GM12872 (cell line): ENCODE results near the gene BORCS8.

Experiments
- TF ChIP-seq, protein P1 (sequence below): IDR thresholded peaks from 3 replicates; pipeline ENCODE4 v1.5.1; 2011; ENCODE audit warnings: low read depth, mild to moderate bottlenecking, low read length, moderate library complexity; ENCODE audit not compliant: insufficient read depth

BORCS8 gene

DNA sequence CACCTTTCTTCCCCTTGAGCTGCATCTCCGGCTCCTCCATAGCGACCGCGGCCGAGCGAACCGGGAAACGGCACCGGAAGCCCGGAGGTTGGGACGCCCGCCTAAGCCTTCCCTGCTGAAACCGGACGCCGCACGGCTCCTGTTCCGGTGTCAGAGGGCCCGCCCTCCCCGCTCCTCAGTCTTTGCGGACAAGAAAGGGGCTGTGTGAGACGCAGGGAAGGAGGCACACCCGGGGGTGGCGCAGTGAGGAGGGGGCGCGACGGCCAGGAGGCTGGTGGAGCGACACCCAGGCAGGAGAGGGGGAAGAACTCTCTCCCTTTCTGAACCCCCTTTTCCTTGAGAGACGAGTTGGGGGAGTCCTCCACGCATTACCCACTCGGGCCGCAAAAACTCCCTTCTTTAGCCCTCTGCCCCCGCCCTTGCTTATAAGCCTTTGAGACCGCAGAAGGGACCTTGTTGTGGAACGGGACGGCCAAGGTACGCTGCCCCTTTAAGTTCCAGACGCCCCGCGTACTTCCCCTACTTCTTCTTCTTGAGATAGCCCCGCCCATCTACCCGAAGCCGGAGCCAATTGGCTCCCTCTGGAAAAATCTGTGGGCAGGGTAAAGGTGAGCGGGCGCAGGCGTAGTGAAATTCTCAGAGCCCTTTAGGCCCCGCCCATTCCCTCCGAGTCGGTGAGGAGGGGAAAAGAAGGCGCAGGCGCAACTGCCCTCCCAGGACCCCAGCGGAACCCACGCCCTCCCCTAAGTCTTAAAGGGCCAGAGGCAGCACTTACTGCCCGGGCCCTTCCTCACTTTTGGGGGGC, at the start of gene BORCS8, which contains the start of gene RFXANK:
TSS of gene BORCS8 (minus strand) at position 75 of the 805 bp plus-strand sequence. CDS start at position 40, 35 bp downstream.
TSS of gene RFXANK (plus strand) at position 181 of the 805 bp plus-strand sequence. CDS start 1,689 bp downstream, outside the sequence.
- TF ChIP-seq, protein P1, sequence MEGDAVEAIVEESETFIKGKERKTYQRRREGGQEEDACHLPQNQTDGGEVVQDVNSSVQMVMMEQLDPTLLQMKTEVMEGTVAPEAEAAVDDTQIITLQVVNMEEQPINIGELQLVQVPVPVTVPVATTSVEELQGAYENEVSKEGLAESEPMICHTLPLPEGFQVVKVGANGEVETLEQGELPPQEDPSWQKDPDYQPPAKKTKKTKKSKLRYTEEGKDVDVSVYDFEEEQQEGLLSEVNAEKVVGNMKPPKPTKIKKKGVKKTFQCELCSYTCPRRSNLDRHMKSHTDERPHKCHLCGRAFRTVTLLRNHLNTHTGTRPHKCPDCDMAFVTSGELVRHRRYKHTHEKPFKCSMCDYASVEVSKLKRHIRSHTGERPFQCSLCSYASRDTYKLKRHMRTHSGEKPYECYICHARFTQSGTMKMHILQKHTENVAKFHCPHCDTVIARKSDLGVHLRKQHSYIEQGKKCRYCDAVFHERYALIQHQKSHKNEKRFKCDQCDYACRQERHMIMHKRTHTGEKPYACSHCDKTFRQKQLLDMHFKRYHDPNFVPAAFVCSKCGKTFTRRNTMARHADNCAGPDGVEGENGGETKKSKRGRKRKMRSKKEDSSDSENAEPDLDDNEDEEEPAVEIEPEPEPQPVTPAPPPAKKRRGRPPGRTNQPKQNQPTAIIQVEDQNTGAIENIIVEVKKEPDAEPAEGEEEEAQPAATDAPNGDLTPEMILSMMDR = no peak

DNA sequence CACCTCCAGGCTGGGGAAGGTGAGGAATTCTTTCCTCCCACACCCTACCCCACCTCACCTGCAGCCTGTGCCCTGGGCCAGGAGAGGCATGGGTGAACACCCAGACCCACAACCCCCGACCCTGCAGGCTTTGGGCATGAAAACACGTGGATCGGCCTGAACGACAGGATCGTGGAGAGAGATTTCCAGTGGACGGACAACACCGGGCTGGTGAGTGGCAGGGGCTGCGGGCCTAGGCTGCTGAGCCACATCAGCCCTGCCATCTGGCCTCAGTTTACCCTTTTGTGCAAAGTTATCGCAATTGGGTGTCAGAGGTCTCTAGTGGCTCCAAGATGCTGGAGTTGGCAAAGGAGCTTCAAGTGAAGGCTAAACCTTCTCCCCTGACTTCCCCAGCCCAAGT, 48.5 kb upstream of the BORCS8 start:
- TF ChIP-seq, protein P1 = no peak

DNA sequence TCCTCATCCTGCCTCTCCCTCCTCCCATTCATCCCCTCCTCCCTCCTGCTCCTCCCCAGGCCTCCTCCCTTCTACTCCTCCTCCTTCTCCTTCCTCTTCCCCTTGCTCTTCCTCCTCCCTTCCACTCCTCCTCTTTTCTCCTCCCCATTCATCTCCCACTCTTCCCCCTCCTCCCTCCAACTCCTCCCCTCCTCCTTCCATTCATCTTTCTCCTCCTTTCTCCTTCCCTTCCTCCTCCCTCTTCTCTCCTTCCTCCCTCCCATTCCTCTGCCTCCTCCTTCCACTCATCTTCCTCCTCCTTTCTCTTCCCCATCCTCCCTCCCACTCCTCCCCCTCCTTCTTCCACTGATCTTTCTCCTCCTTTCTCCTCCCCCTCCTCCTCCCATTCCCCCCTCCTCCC, 47.7 kb upstream of the BORCS8 start:
- TF ChIP-seq, protein P1 = no peak

DNA sequence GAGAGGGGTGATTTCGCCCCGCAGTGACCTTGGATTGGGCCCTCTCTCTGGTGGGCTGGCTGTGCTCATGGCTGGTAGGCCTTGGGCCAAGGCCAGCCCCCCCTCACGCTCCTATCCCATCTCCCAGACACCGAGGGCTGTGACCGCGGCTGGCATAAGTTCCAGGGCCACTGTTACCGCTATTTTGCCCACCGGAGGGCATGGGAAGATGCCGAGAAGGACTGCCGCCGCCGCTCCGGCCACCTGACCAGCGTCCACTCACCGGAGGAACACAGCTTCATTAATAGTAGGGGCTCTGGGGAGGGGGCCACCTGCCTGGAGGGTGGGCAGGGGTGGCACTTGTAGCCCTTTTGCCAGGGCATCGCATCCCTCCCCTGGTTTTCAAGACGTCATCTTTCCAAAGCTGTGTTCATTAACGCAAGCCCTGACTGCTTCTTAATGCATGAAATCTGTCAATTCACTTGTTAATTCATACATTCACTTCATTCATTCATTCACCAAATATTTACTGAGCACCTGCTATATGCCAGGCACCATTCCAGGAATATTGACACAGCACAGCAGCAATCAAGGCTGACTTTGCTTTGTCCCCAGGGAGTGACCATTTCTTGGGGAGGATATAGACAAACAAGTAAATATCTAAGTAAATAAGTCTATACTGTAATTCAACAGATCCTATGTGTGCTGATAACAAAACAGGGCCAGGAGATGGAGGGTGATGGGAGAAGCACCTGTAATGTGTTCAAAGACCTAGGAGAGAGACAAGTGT, 46.4 kb upstream of the BORCS8 start:
- TF ChIP-seq, protein P1 = no peak

DNA sequence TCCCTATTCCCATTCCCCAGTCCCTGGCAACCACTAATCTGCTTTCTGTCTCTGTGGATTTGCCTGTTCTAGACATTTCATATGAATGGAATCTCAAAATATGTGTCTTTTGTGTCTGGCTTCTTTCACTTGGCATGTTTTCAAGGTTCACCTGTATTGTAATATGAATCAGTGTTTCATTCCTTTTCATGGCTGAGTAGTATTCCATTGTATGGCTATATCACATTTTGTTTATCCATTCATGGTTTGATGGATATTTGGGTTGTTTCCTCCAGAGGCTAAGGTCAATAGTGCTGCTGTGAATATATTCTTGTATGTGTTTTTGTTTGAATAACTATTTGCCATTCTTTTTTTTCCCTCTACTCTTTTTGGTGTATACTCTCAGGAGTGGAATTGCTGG, 44.2 kb upstream of the BORCS8 start:
- TF ChIP-seq, protein P1 = no peak

DNA sequence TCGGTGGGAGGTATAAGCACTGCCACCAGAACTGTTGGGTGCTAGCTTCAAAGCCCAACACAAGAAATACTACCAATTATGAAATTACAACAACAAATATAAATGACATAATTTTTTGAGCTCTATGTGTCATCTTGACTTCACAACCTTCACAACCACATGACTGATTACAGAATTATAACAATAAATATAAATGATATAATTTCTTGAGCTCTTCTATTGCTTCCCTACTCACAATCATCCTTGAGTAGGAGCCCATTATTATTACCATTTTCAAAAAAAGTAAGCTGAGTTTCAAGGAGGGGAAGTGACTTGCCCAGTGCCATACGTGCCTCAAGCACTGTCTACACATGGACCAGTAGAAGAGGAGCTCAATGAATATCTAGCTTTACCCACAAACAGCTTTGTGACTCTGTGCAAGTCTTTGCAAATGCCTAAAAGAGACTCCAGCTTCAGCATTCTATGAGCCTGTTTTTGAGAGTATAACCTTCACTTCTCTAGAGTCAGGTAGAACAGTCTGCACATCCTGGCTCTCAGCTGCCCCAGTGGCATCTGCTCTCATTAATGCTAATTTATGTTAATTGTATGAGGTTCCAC, 42.4 kb upstream of the BORCS8 start:
- TF ChIP-seq, protein P1 = no peak

DNA sequence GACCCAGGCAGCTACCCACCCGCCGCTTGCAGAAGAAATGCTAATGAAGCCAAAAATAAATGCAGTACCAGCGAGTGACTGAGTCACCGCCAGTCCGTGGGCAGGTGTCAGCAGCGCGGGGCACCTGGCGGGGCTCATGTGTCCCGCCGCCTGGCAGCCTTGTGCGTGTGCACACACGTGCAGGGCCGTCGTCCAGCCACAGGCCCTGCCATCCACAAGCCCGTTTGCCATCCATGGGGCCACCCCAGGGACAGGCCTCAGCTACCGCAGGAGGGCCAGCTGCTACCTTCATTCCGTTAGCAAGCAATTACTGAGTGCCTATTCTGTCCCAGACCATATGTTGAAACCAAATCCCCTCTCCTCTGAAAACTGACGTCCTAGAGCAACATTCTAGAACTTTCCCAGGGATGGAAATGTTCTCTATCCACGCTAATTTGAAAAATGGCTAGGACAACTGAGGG, 40.3 kb upstream of the BORCS8 start:
- TF ChIP-seq, protein P1 = no peak
